ENCODE results near the gene ITGB5. TPM values are rescaled to one million over a fixed set of nuclear protein-coding genes. Genes with fewer than 3 reads are reported as not detected.
"Not testable (repeated sequence)": the region's sequence is repeated elsewhere in the genome, so short reads cannot be mapped to it uniquely, and the experiment has no call there.

ITGB5 gene
- total and polyA plus RNA-seq, 2 donors = 9.6 to 16.9 TPM

- no peaks in the 10 kb centered on the region for H3K36me3 ChIP-seq (ENCODE audit: control insufficient read depth in 2 of 2, insufficient read depth in 2 of 2, low read length in 1 of 2)
- H3K9me3 ChIP-seq (ENCODE audit: control insufficient read depth in 2 of 2, insufficient read depth in 1 of 2, low read length in 1 of 2) = no peaks in the 10 kb centered on the region
- H3K27ac ChIP-seq (ENCODE audit: low read depth in 1 of 2, low read length in 1 of 2) = no peak overlapping the region
- peaks cover 0 to 4% of the 10 kb centered on the region in 2 donors for H3K4me1 ChIP-seq (ENCODE audit: control insufficient read depth in 2 of 2, insufficient read depth in 2 of 2, low read length in 2 of 2)
- DNase-seq (ENCODE audit: low read depth in 6 of 9, low spot score in 9 of 9) = no peak
- no peaks in the 10 kb centered on the region for H3K27me3 ChIP-seq (ENCODE audit: control insufficient read depth in 2 of 2, insufficient read depth in 1 of 2, low read length in 1 of 2)
- no peak overlapping the region for H3K4me3 ChIP-seq (ENCODE audit: low read length in 2 of 2)
- 97% methylated on average over 8 of the region's 8 CpGs for WGBS
Measured at GRCh38 chr3:124763206-124763605, 124.0 kb downstream of the ITGB5 start.

DNA sequence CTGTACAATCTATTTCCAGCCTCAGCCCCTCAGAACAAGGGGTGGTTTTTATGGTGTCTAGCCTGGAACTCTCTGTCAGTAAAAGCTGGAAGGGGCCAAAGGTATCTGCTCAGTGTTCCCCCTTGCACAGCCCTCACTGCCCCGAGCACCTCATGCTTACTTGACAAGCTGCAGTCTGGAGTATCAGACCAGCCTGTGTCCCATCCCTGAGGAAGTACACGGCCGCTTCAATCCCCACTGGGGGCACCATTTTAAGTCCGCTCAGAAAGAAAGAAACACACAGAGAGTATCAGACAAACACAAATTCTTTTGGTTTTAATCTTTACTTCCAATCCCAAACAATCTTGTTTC is 124.5 kb downstream of the ITGB5 start:
- 98% methylated on average over 4 of the region's 4 CpGs for WGBS
- Histone ChIP-seq H3K4me3 (ENCODE audit: low read length in 2 of 2) (no peak overlapping the region), H3K4me1 (ENCODE audit: control insufficient read depth in 2 of 2, insufficient read depth in 2 of 2, low read length in 2 of 2) (peaks cover 0 to 4% of the 10 kb centered on the region in 2 donors), H3K27ac (ENCODE audit: low read depth in 1 of 2, low read length in 1 of 2) (no peak overlapping the region), H3K36me3 (ENCODE audit: control insufficient read depth in 2 of 2, insufficient read depth in 2 of 2, low read length in 1 of 2) (no peaks in the 10 kb centered on the region), H3K9me3 (ENCODE audit: control insufficient read depth in 2 of 2, insufficient read depth in 1 of 2, low read length in 1 of 2) (no peaks in the 10 kb centered on the region), H3K27me3 (ENCODE audit: control insufficient read depth in 2 of 2, insufficient read depth in 1 of 2, low read length in 1 of 2) (no peaks in the 10 kb centered on the region)
- DNase-seq (ENCODE audit: low read depth in 6 of 9, low spot score in 9 of 9) = no peak

GRCh38 chr3:124761935-124762660 is 125.1 kb downstream of the ITGB5 start:
- H3K27ac ChIP-seq (ENCODE audit: low read depth in 1 of 2, low read length in 1 of 2) = no peak overlapping the region

GRCh38 chr3:124761250-124761796 is 125.8 kb downstream of the ITGB5 start:
- WGBS = 16% methylated on average over 15 of the region's 15 CpGs

More at GRCh38 chr3:124761935-124762660, 125.1 kb downstream of the ITGB5 start:
- no peak for DNase-seq (ENCODE audit: low read depth in 6 of 9, low spot score in 9 of 9)
- Histone ChIP-seq H3K36me3 (ENCODE audit: control insufficient read depth in 2 of 2, insufficient read depth in 2 of 2, low read length in 1 of 2) (no peaks in the 10 kb centered on the region), H3K9me3 (ENCODE audit: control insufficient read depth in 2 of 2, insufficient read depth in 1 of 2, low read length in 1 of 2) (no peaks in the 10 kb centered on the region), H3K4me1 (ENCODE audit: control insufficient read depth in 2 of 2, insufficient read depth in 2 of 2, low read length in 2 of 2) (peaks cover 0 to 4% of the 10 kb centered on the region in 2 donors), H3K27me3 (ENCODE audit: control insufficient read depth in 2 of 2, insufficient read depth in 1 of 2, low read length in 1 of 2) (no peaks in the 10 kb centered on the region), H3K4me3 (ENCODE audit: low read length in 2 of 2) (no peak overlapping the region)
- WGBS = 86% methylated on average over 6 of the region's 6 CpGs

DNA sequence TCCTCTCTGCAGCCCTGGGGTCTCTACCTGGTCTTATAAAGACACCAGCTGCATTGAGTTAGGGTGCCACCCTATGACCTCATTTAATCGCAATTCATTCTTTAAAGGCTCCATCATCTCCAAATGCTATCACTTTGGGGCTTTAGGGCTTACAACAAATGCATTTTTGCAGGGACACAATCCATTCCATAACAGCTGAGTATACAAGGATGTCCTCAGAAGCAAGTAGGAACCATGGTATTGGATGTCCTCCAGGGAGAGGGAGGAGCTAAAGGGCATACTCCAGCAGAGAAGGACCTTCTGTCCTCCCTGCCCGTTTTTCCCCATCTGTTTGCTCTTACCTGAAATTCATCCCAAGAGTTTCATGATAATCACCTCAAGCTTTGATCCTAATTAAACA is 126.6 kb downstream of the ITGB5 start:
- H3K36me3 ChIP-seq (ENCODE audit: control insufficient read depth in 2 of 2, insufficient read depth in 2 of 2, low read length in 1 of 2) = no peaks in the 10 kb centered on the region
- no peak for DNase-seq (ENCODE audit: low read depth in 6 of 9, low spot score in 9 of 9)
- 75% methylated on average over 2 of the region's 2 CpGs for WGBS
- H3K27me3 ChIP-seq (ENCODE audit: control insufficient read depth in 2 of 2, insufficient read depth in 1 of 2, low read length in 1 of 2) = no peaks in the 10 kb centered on the region
- H3K27ac ChIP-seq (ENCODE audit: low read depth in 1 of 2, low read length in 1 of 2) = no peak overlapping the region
- no peaks in the 10 kb centered on the region for H3K9me3 ChIP-seq (ENCODE audit: control insufficient read depth in 2 of 2, insufficient read depth in 1 of 2, low read length in 1 of 2)
- peaks cover 0 to 4% of the 10 kb centered on the region in 2 donors for H3K4me1 ChIP-seq (ENCODE audit: control insufficient read depth in 2 of 2, insufficient read depth in 2 of 2, low read length in 2 of 2)
- H3K4me3 ChIP-seq (ENCODE audit: low read length in 2 of 2) = no peak overlapping the region

More at GRCh38 chr3:124761250-124761796, 125.8 kb downstream of the ITGB5 start:
- Histone ChIP-seq H3K36me3 (ENCODE audit: control insufficient read depth in 2 of 2, insufficient read depth in 2 of 2, low read length in 1 of 2) (no peaks in the 10 kb centered on the region), H3K27me3 (ENCODE audit: control insufficient read depth in 2 of 2, insufficient read depth in 1 of 2, low read length in 1 of 2) (no peaks in the 10 kb centered on the region), H3K4me1 (ENCODE audit: control insufficient read depth in 2 of 2, insufficient read depth in 2 of 2, low read length in 2 of 2) (peaks cover 0 to 4% of the 10 kb centered on the region in 2 donors), H3K27ac (ENCODE audit: low read depth in 1 of 2, low read length in 1 of 2) (no peak overlapping the region), H3K9me3 (ENCODE audit: control insufficient read depth in 2 of 2, insufficient read depth in 1 of 2, low read length in 1 of 2) (no peaks in the 10 kb centered on the region), H3K4me3 (ENCODE audit: low read length in 2 of 2) (no peak overlapping the region)
- peak; percentile 44 to 86 (median 61) for DNase-seq (ENCODE audit: low read depth in 6 of 9, low spot score in 9 of 9)

DNA sequence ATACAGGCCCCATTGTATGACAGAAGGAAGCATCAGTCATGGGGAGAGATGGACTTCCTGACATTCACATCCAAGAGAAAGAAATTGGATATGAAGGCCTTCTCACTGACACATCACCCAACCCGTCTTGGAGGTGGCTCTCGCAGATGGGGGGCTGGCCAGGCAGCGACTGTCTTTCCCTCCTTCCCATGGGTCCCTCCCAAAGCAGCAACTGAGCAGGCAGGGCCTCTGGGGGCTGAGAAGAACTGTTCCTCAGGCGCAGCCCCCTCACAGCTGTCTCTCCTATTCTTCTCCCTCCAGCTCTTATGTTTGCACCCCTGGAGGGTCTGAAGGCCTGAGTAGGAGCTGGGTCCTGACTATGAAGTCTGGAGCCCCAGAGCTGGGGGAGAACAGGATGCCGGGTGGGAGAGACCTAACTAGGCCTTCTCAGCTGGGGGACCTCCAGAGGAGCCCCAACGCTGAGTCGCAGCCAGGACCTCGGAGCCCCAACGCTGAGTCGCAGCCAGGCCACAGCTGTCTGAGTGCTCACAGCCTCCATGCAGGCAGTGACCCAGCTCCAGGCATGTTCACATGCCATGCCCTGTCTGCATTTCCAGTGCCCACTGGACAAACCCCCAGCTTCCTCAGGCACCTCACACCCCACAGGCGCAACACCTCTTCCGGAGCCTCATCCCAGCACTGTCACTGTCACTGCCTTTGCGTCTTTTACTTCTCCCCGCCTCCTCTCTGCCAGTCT is 127.3 kb downstream of the ITGB5 start:
- DNase-seq (ENCODE audit: low read depth in 6 of 9, low spot score in 9 of 9) = no peak
- Histone ChIP-seq H3K4me3 (ENCODE audit: low read length in 2 of 2) (no peak overlapping the region), H3K9me3 (ENCODE audit: control insufficient read depth in 2 of 2, insufficient read depth in 1 of 2, low read length in 1 of 2) (no peaks in the 10 kb centered on the region), H3K27ac (ENCODE audit: low read depth in 1 of 2, low read length in 1 of 2) (no peak overlapping the region), H3K27me3 (ENCODE audit: control insufficient read depth in 2 of 2, insufficient read depth in 1 of 2, low read length in 1 of 2) (no peaks in the 10 kb centered on the region), H3K36me3 (ENCODE audit: control insufficient read depth in 2 of 2, insufficient read depth in 2 of 2, low read length in 1 of 2) (no peaks in the 10 kb centered on the region), H3K4me1 (ENCODE audit: control insufficient read depth in 2 of 2, insufficient read depth in 2 of 2, low read length in 2 of 2) (peaks cover 0 to 4% of the 10 kb centered on the region in 2 donors)
- WGBS = 95% methylated on average over 14 of the region's 14 CpGs

- 89% methylated on average over 5 of the region's 5 CpGs for WGBS
- Histone ChIP-seq H3K4me1 (ENCODE audit: control insufficient read depth in 2 of 2, insufficient read depth in 2 of 2, low read length in 2 of 2) (peaks cover 0 to 4% of the 10 kb centered on the region in 2 donors), H3K9me3 (ENCODE audit: control insufficient read depth in 2 of 2, insufficient read depth in 1 of 2, low read length in 1 of 2) (no peaks in the 10 kb centered on the region), H3K4me3 (ENCODE audit: low read length in 2 of 2) (no peak overlapping the region), H3K27me3 (ENCODE audit: control insufficient read depth in 2 of 2, insufficient read depth in 1 of 2, low read length in 1 of 2) (no peaks in the 10 kb centered on the region), H3K27ac (ENCODE audit: low read depth in 1 of 2, low read length in 1 of 2) (no peak overlapping the region), H3K36me3 (ENCODE audit: control insufficient read depth in 2 of 2, insufficient read depth in 2 of 2, low read length in 1 of 2) (no peaks in the 10 kb centered on the region)
- DNase-seq (ENCODE audit: low read depth in 6 of 9, low spot score in 9 of 9) = no peak
Measured at GRCh38 chr3:124758851-124759635, 128.1 kb downstream of the ITGB5 start.

- WGBS = 95% methylated on average over 6 of the region's 7 CpGs
- not testable (repeated sequence) for H3K4me1 ChIP-seq (ENCODE audit: control insufficient read depth in 2 of 2, insufficient read depth in 2 of 2, low read length in 2 of 2); DNase-seq (ENCODE audit: low read depth in 6 of 9, low spot score in 9 of 9); H3K36me3 ChIP-seq (ENCODE audit: control insufficient read depth in 2 of 2, insufficient read depth in 2 of 2, low read length in 1 of 2); H3K4me3 ChIP-seq (ENCODE audit: low read length in 2 of 2); H3K27ac ChIP-seq (ENCODE audit: low read depth in 1 of 2, low read length in 1 of 2); H3K9me3 ChIP-seq (ENCODE audit: control insufficient read depth in 2 of 2, insufficient read depth in 1 of 2, low read length in 1 of 2); H3K27me3 ChIP-seq (ENCODE audit: control insufficient read depth in 2 of 2, insufficient read depth in 1 of 2, low read length in 1 of 2)
Measured at GRCh38 chr3:124757926-124758325, 129.2 kb downstream of the ITGB5 start.

All from thymus (tissue), 11 donors.